Activated T-cell treated with anti-CD3 and anti-CD28 coated beads, Interleukin-2, amount 50 U/mL, for 24 hours (primary cell): ENCODE data around the gene TBC1D8.
"Not testable (repeated sequence)": the region's sequence is repeated elsewhere in the genome, so short reads cannot be mapped to it uniquely, and the experiment has no call there.

Experiments used
- DNase-seq: peaks from one replicate; pipeline ENCODE4 v3.0.0-alpha.2; 2020
- H3K27ac Mint-ChIP-seq: 2 replicates; pipeline ENCODE4 v1.8.0; 2020; ENCODE audit warnings: mild to moderate bottlenecking, mixed read lengths
- H3K27me3 Mint-ChIP-seq: 2 replicates; pipeline ENCODE4 v1.8.0; 2020; ENCODE audit warnings: mixed read lengths
- H3K36me3 Mint-ChIP-seq: 2 replicates; pipeline ENCODE4 v1.8.0; 2020; ENCODE audit warnings: low read depth, mixed read lengths
- H3K4me1 Mint-ChIP-seq: 2 replicates; pipeline ENCODE4 v1.8.0; 2020; ENCODE audit warnings: low read depth, mixed read lengths
- H3K4me3 Mint-ChIP-seq: 2 replicates; pipeline ENCODE4 v1.8.0; 2020; ENCODE audit warnings: mild to moderate bottlenecking, moderate library complexity, mixed read lengths
- H3K9me3 Mint-ChIP-seq: 2 replicates; pipeline ENCODE4 v1.8.0; 2020; ENCODE audit warnings: mixed read lengths

The TBC1D8 gene

DNA sequence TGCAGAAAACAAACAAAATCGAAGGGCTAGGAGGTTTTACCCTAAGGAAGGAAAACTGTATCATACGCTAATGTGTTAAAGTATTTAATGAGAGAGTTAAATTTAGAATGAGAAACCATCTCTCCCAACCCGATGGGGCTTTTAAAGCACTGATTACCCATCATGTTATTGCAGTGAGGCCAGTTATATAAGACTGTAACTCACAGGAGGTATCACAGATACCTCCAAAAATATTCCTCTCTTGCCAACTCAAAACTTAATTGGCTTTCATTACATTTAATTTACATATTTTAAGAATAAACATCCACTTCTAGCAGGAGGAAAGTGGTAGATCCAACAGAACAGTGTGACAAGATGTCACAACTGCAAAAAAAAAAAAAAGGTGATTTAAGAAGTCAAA lies 92.8 kb downstream of the TBC1D8 start:
- Mint-ChIP-seq H3K9me3 (no peaks in the 10 kb centered on the region), H3K4me1 (no peaks in the 10 kb centered on the region), H3K27ac (no peak overlapping the region), H3K4me3 (no peak overlapping the region), H3K27me3 (no peaks in the 10 kb centered on the region), H3K36me3 (no peaks in the 10 kb centered on the region)
- DNase-seq = no peak

DNA sequence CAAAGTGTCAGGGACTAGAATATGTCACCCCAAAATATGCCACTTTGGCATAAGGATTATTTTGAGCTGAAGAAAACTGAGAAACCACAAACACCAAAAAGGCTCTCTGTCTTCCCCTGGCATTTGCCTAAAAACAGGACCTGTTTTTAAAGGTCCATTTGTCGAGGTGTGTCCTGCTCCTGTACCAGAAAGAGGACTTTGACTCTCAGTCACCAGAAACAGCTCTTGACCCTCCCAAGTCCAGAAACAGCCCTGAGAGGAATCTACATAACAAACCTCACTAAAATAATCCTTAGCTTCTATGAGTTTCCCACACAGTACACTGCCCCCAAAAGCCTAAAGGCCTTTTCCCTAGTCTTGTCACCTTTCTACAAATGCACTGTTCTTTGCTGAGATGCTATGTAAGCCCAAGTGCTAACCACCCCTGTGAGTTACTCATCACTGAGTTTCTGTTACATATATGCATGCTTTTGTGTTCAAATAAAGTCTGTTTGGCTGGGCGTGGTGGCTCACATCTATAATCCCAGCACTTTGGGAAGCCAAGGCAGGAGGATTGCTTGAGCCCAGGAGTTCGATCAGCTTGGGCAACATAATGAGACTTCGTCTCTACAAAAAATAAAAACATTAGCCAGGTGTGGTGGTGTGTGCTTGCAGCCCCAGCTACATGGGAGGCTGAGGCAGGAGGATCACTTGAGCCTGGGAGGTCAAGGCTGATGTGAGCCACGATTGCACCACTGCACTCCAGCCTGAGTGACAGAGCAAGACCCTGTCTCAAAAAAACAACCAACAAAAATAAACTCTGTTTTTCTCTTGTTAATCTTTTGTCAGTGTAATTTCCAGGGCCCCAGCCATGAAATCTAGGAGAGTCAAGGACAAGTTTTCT lies 93.9 kb downstream of the TBC1D8 start:
- H3K27me3 Mint-ChIP-seq = no peaks in the 10 kb centered on the region
- H3K9me3 Mint-ChIP-seq = no peaks in the 10 kb centered on the region
- H3K27ac Mint-ChIP-seq = no peak overlapping the region
- no peak overlapping the region for H3K4me3 Mint-ChIP-seq
- no peak for DNase-seq
- H3K36me3 Mint-ChIP-seq = no peaks in the 10 kb centered on the region
- no peaks in the 10 kb centered on the region for H3K4me1 Mint-ChIP-seq

- H3K27ac Mint-ChIP-seq = no peak overlapping the region
- no peaks in the 10 kb centered on the region for H3K36me3 Mint-ChIP-seq
- no peak for DNase-seq
- H3K4me1 Mint-ChIP-seq = no peaks in the 10 kb centered on the region
- no peaks in the 10 kb centered on the region for H3K27me3 Mint-ChIP-seq
- no peak overlapping the region for H3K4me3 Mint-ChIP-seq
- peaks cover 3% of the 10 kb centered on the region for H3K9me3 Mint-ChIP-seq
Measured at GRCh38 chr2:101053117-101053516, 98.1 kb downstream of the TBC1D8 start.

GRCh38 chr2:101052147-101052546 lies 99.0 kb downstream of the TBC1D8 start:
- H3K4me3 Mint-ChIP-seq = no peak overlapping the region
- H3K9me3 Mint-ChIP-seq = peaks cover 3% of the 10 kb centered on the region
- DNase-seq = no peak
- no peaks in the 10 kb centered on the region for H3K27me3 Mint-ChIP-seq
- no peaks in the 10 kb centered on the region for H3K36me3 Mint-ChIP-seq
- H3K4me1 Mint-ChIP-seq = no peaks in the 10 kb centered on the region
- H3K27ac Mint-ChIP-seq = no peak overlapping the region

DNA sequence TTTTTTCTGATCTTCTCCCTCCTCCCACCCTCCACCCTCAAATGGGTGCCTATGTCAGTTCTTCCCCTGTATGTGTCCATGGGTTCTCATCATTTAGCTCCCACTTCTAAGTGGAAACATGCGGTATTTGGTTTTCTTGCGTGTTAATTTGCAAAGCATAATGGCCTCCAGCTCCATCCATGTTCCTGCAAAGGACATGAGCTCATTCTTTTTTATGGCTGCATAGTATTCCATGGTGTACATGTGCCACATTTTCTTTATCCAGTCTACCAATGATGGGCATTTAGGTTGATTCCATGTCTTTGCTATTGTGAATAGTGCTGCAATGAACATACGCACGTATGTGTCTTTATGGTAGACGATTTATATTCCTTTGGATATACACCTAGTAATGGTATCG lies 100.3 kb downstream of the TBC1D8 start:
- not testable (repeated sequence) for H3K9me3 Mint-ChIP-seq, DNase-seq, H3K27me3 Mint-ChIP-seq, H3K36me3 Mint-ChIP-seq, H3K4me3 Mint-ChIP-seq, H3K27ac Mint-ChIP-seq, H3K4me1 Mint-ChIP-seq

DNA sequence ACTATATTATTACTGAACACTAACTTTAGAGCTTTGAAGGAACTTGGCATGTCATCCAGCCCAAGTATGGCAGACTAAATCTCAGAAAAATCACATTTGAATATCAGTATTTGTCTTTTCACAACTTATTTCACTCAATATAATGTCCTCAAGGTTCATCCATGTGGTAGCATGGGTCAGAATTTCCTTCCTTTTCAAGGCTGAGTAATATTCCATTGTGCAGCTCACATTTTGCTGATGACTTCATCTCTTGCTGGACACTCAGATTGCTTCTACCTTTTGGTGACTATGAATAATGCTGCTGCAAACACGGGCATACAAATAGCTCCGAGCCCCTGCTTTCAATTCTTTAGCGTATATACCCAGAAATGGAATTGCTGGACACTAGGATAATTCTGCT lies 102.4 kb downstream of the TBC1D8 start:
- no peak for DNase-seq
- no peaks in the 10 kb centered on the region for H3K36me3 Mint-ChIP-seq
- H3K4me3 Mint-ChIP-seq = no peak overlapping the region
- no peaks in the 10 kb centered on the region for H3K4me1 Mint-ChIP-seq
- H3K27me3 Mint-ChIP-seq = no peaks in the 10 kb centered on the region
- peaks cover 3% of the 10 kb centered on the region for H3K9me3 Mint-ChIP-seq
- no peak overlapping the region for H3K27ac Mint-ChIP-seq

GRCh38 chr2:101047774-101048173 lies 103.4 kb downstream of the TBC1D8 start:
- no peak overlapping the region for H3K4me3 Mint-ChIP-seq
- H3K27ac Mint-ChIP-seq = no peak overlapping the region
- H3K4me1 Mint-ChIP-seq = no peaks in the 10 kb centered on the region
- peaks cover 3% of the 10 kb centered on the region for H3K9me3 Mint-ChIP-seq
- H3K36me3 Mint-ChIP-seq = no peaks in the 10 kb centered on the region
- H3K27me3 Mint-ChIP-seq = peaks cover 2% of the 10 kb centered on the region
- no peak for DNase-seq

- Mint-ChIP-seq H3K27ac (no peak overlapping the region), H3K27me3 (peaks cover 2% of the 10 kb centered on the region), H3K4me3 (no peak overlapping the region), H3K36me3 (no peaks in the 10 kb centered on the region), H3K4me1 (no peaks in the 10 kb centered on the region), H3K9me3 (peaks cover 3% of the 10 kb centered on the region)
- DNase-seq = no peak
Measured at GRCh38 chr2:101047075-101047766, 104.0 kb downstream of the TBC1D8 start.

- Mint-ChIP-seq H3K4me3 (no peak overlapping the region), H3K36me3 (no peaks in the 10 kb centered on the region), H3K27ac (no peak overlapping the region), H3K9me3 (peaks cover 3% of the 10 kb centered on the region), H3K4me1 (no peaks in the 10 kb centered on the region), H3K27me3 (peaks cover 2% of the 10 kb centered on the region)
- no peak for DNase-seq
Measured at GRCh38 chr2:101045330-101045729, 105.9 kb downstream of the TBC1D8 start.

- H3K27me3 Mint-ChIP-seq = peaks cover 2% of the 10 kb centered on the region
- no peak overlapping the region for H3K27ac Mint-ChIP-seq
- no peaks in the 10 kb centered on the region for H3K9me3 Mint-ChIP-seq
Measured at GRCh38 chr2:101041413-101041812, 109.8 kb downstream of the TBC1D8 start.

DNA sequence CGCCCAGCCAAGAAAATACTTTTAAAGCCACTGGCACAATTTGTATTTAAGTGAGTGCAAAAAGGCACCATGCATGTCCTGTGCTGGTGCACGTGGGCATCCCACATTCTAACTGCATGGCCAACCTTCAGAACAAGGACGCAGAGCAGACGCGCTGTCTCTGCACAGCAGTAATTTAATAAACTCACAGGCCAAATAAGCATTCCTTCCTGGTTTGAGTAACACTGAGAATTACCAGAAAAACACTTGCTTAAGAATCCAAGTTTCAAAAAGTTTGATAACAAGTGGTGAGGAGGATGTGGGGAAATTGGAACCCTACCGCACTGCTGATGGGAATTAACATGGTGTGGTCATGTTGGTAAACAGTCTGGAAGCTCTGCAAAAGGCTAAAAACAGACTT lies 110.4 kb downstream of the TBC1D8 start:
- Mint-ChIP-seq H3K4me3 (no peak overlapping the region), H3K36me3 (no peaks in the 10 kb centered on the region), H3K4me1 (no peaks in the 10 kb centered on the region), H3K27ac (no peak overlapping the region), H3K27me3 (peaks cover 2% of the 10 kb centered on the region), H3K9me3 (no peaks in the 10 kb centered on the region)
- DNase-seq = no peak

More at GRCh38 chr2:101041413-101041812, 109.8 kb downstream of the TBC1D8 start:
- Mint-ChIP-seq H3K4me3 (no peak overlapping the region), H3K4me1 (no peaks in the 10 kb centered on the region), H3K36me3 (no peaks in the 10 kb centered on the region)
- DNase-seq = no peak

DNA sequence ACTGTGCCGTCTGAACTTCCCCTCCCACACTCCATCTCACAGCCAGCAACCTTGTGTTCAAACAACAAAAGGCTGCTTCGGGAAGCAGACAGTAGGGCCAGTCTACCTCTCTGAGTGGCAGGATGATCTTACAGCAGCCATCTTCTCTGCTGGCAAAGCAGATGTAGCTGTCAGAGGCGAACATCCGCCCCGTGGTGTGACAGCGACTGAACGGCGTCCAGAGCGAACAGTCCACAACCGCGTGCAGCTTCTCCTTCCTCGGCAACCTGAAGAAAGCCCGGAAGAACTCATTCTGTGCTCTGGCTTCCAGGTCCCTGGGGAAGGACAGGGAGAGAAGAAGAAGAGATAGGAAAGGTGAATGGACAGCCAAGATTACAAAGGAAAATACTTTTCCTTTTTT lies 111.1 kb downstream of the TBC1D8 start:
- Mint-ChIP-seq H3K36me3 (no peaks in the 10 kb centered on the region), H3K4me3 (no peak overlapping the region), H3K27ac (no peak overlapping the region), H3K27me3 (peaks cover 2% of the 10 kb centered on the region), H3K9me3 (no peaks in the 10 kb centered on the region), H3K4me1 (no peaks in the 10 kb centered on the region)
- DNase-seq = no peak

DNA sequence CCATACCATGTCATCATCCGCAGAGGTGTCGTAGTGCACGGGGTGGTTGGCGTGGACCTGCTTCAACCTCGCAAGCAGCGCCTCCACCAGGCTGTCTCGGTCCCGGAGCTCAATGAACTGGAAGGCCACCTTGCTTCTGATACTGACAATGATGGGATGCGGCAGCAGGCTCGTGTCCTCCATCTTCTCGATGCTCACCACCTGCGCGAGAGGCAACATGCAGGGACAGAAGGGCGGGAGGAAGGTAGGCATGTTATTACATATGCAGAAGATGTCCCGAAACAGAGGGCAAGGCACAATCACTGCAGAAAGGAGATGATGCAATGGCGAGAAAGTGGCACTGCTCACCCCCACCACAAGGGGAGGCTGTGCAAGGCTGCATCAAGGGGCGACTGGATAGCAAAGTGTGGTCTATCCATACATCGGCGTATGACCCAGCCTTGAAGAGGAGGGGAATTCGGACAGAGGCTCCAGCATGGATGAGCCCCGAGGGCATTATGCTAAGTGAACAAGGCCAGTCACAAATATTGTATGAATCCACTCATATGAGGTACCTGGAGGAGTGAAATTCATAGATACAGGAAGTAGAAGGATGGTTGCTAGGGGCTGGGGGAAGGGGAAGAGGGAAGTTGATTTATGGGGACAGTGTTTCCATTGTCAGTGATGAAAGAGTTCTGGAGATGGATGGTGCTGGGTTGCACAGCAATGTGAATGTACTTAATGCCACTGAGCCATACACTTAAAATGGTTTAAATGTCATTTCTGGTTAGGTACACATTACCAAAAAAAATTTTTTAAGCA lies 112.5 kb downstream of the TBC1D8 start:
- Mint-ChIP-seq H3K27me3 (peaks cover 2% of the 10 kb centered on the region), H3K27ac (peak overlapping the region; percentile 26), H3K4me1 (no peaks in the 10 kb centered on the region), H3K36me3 (no peaks in the 10 kb centered on the region), H3K9me3 (no peaks in the 10 kb centered on the region), H3K4me3 (no peak overlapping the region)
- no peak for DNase-seq

GRCh38 chr2:101037161-101037755 lies 113.9 kb downstream of the TBC1D8 start:
- DNase-seq = no peak
- no peaks in the 10 kb centered on the region for H3K36me3 Mint-ChIP-seq
- no peaks in the 10 kb centered on the region for H3K27me3 Mint-ChIP-seq
- no peak overlapping the region for H3K27ac Mint-ChIP-seq
- no peaks in the 10 kb centered on the region for H3K9me3 Mint-ChIP-seq
- no peak overlapping the region for H3K4me3 Mint-ChIP-seq
- no peaks in the 10 kb centered on the region for H3K4me1 Mint-ChIP-seq
